ENCODE results near the gene CUBN.

- no peak for TF ChIP-seq POLR2A (IDR thresholded peaks at IDR 0.05)
- no peak for TF ChIP-seq CTCF (IDR thresholded peaks at IDR 0.05)
Measured at GRCh38 chr10:16931930-16932329, 197.7 kb downstream of the CUBN start.
